GM19372 (cell line): ENCODE measurements around the gene RPL36AL.
A peak's percentile ranks its signal among the peaks of the same experiment; 100 is the strongest.
"Not testable (repeated sequence)": the region's sequence is repeated elsewhere in the genome, so short reads cannot be mapped to it uniquely, and the experiment has no call there.

Experiments used
- ATAC-seq: cut with Tn5 transposase; IDR thresholded peaks from one replicate; pipeline ENCODE4 v1.9.1; 2021; ENCODE audit warnings: mild to moderate bottlenecking, low read depth, moderate library complexity; ENCODE audit not compliant: unreplicated experiment

Gene RPL36AL

GRCh38 chr14:49619730-49620129, 696 bp downstream of the RPL36AL start:
- ATAC-seq = no peak

GRCh38 chr14:49619273-49619672, 1.2 kb downstream of the RPL36AL start:
- ATAC-seq = not testable (repeated sequence)

GRCh38 chr14:49617852-49618519, 2.4 kb downstream of the RPL36AL start:
- ATAC-seq = no peak

GRCh38 chr14:49615776-49616175, 4.7 kb downstream of the RPL36AL start:
- ATAC-seq = no peak

- no peak for ATAC-seq
These were observed 6.2 kb downstream of the RPL36AL start for GRCh38 chr14:49614196-49614595.

- no peak for ATAC-seq
These were observed 7.8 kb downstream of the RPL36AL start for GRCh38 chr14:49612671-49613070.

- ATAC-seq = no peak
These were observed 8.2 kb downstream of the RPL36AL start for GRCh38 chr14:49612251-49612650.

- ATAC-seq = no peak
These were observed 12.8 kb downstream of the RPL36AL start for GRCh38 chr14:49607583-49607982.

- ATAC-seq = peak; percentile 52
These were observed 21.7 kb downstream of the RPL36AL start, which contains the start of gene LRR1 for GRCh38 chr14:49598485-49599300. TSS of gene LRR1 (plus strand) at chr14:49598940. CDS start at chr14:49599021, 81 bp downstream.

GRCh38 chr14:49598189-49598484, 22.3 kb downstream of the RPL36AL start:
- ATAC-seq = no peak

- ATAC-seq = no peak
These were observed 25.9 kb downstream of the RPL36AL start for GRCh38 chr14:49594347-49595091.

- ATAC-seq = no peak
These were observed 27.4 kb downstream of the RPL36AL start for GRCh38 chr14:49593016-49593415.

GRCh38 chr14:49589387-49589786, 31.0 kb downstream of the RPL36AL start:
- no peak for ATAC-seq

- ATAC-seq = peak; percentile 15
These were observed 33.6 kb downstream of the RPL36AL start for GRCh38 chr14:49586673-49587460.

GRCh38 chr14:49585803-49586672, 34.4 kb downstream of the RPL36AL start, which contains the start of gene RPS29:
TSS of gene RPS29 (minus strand) at chr14:49586380. CDS start at chr14:49586346, 34 bp downstream.
- ATAC-seq = peak; percentile 87

- not testable (repeated sequence) for ATAC-seq
These were observed 35.3 kb downstream of the RPL36AL start for GRCh38 chr14:49584981-49585640.

- ATAC-seq = no peak
These were observed 36.4 kb downstream of the RPL36AL start for GRCh38 chr14:49584058-49584457.

GRCh38 chr14:49583629-49584028, 36.8 kb downstream of the RPL36AL start:
- ATAC-seq = no peak
